Measurements from ENCODE around the gene CLASP1. TPM values are rescaled to one million over a fixed set of nuclear protein-coding genes. Genes with fewer than 3 reads are reported as not detected.

The CLASP1 gene
- total and polyA plus RNA-seq, 4 donors = 7.5 to 50.0 (median 21.9) TPM

- Histone ChIP-seq H3K9ac (ENCODE audit: low read depth in 1 of 2, low read length in 2 of 2) (no peak overlapping the region), H3K9me3 (ENCODE audit: control insufficient read depth in 4 of 4, low read length in 3 of 4) (no peaks in the 10 kb centered on the region), H3K27ac (ENCODE audit: low read depth in 1 of 2, low read length in 2 of 2) (no peak overlapping the region), H3K27me3 (ENCODE audit: control insufficient read depth in 4 of 4, insufficient read depth in 4 of 4, low read length in 3 of 4) (no peaks in the 10 kb centered on the region), H3K36me3 (ENCODE audit: control insufficient read depth in 4 of 4, insufficient read depth in 3 of 4, low read depth in 1 of 4, low read length in 3 of 4) (peaks cover 0 to 5% (median 3%) of the 10 kb centered on the region in 4 donors), H3K4me1 (ENCODE audit: control insufficient read depth in 4 of 4, insufficient read depth in 4 of 4, low read length in 3 of 4) (peaks cover 1 to 12% (median 11%) of the 10 kb centered on the region in 4 donors), H3K4me3 (ENCODE audit: low read depth in 1 of 3, low read length in 3 of 3) (no peak overlapping the region)
- no peak for DNase-seq (ENCODE audit: low spot score)
- WGBS = 86% methylated on average over 3 of the region's 3 CpGs
- TF ChIP-seq RXRA (IDR thresholded peaks at IDR 0.05) = no peak
- no peak for TF ChIP-seq YY1 (IDR thresholded peaks at IDR 0.05)
- TF ChIP-seq ATF3 (IDR thresholded peaks at IDR 0.05) = no peak
- TF ChIP-seq FOXA1 (IDR thresholded peaks at IDR 0.05) = no peak
- no peak for TF ChIP-seq GABPA (IDR thresholded peaks at IDR 0.05 in 1 of 2, conservative IDR thresholded peaks at IDR 0.05 in 1 of 2)
- TF ChIP-seq NR2F2 (IDR thresholded peaks at IDR 0.05) = no peak
- TF ChIP-seq TAF1 (conservative IDR thresholded peaks at IDR 0.05) = no peak
- TF ChIP-seq RAD21 (IDR thresholded peaks at IDR 0.05) = no peak
- TF ChIP-seq HNF4G (IDR thresholded peaks at IDR 0.05) = no peak
These were observed 156.9 kb downstream of the CLASP1 start for GRCh38 chr2:121492409-121492808.

- WGBS = 89% methylated on average over 4 of the region's 4 CpGs
- Histone ChIP-seq H3K4me3 (ENCODE audit: low read depth in 1 of 3, low read length in 3 of 3) (no peak overlapping the region), H3K9me3 (ENCODE audit: control insufficient read depth in 4 of 4, low read length in 3 of 4) (no peaks in the 10 kb centered on the region), H3K9ac (ENCODE audit: low read depth in 1 of 2, low read length in 2 of 2) (no peak overlapping the region), H3K4me1 (ENCODE audit: control insufficient read depth in 4 of 4, insufficient read depth in 4 of 4, low read length in 3 of 4) (peaks cover 1 to 12% (median 11%) of the 10 kb centered on the region in 4 donors), H3K27ac (ENCODE audit: low read depth in 1 of 2, low read length in 2 of 2) (no peak overlapping the region), H3K36me3 (ENCODE audit: control insufficient read depth in 4 of 4, insufficient read depth in 3 of 4, low read depth in 1 of 4, low read length in 3 of 4) (peaks cover 0 to 4% (median 3%) of the 10 kb centered on the region in 4 donors), H3K27me3 (ENCODE audit: control insufficient read depth in 4 of 4, insufficient read depth in 4 of 4, low read length in 3 of 4) (no peaks in the 10 kb centered on the region)
- no peak for DNase-seq (ENCODE audit: low spot score)
- TF ChIP-seq JUND (IDR thresholded peaks at IDR 0.05) = no peak
- TF ChIP-seq SP1 (IDR thresholded peaks at IDR 0.05) = no peak
These were observed 157.7 kb downstream of the CLASP1 start for GRCh38 chr2:121491518-121491917.

- WGBS = 85% methylated on average over 3 of the region's 3 CpGs
- DNase-seq (ENCODE audit: low spot score) = no peak
- Histone ChIP-seq H3K27me3 (ENCODE audit: control insufficient read depth in 4 of 4, insufficient read depth in 4 of 4, low read length in 3 of 4) (no peaks in the 10 kb centered on the region), H3K27ac (ENCODE audit: low read depth in 1 of 2, low read length in 2 of 2) (no peak overlapping the region), H3K9me3 (ENCODE audit: control insufficient read depth in 4 of 4, low read length in 3 of 4) (no peaks in the 10 kb centered on the region), H3K4me3 (ENCODE audit: low read depth in 1 of 3, low read length in 3 of 3) (no peak overlapping the region), H3K4me1 (ENCODE audit: control insufficient read depth in 4 of 4, insufficient read depth in 4 of 4, low read length in 3 of 4) (peaks cover 1 to 12% (median 11%) of the 10 kb centered on the region in 4 donors), H3K36me3 (ENCODE audit: control insufficient read depth in 4 of 4, insufficient read depth in 3 of 4, low read depth in 1 of 4, low read length in 3 of 4) (peaks cover 0 to 1% (median 0%) of the 10 kb centered on the region in 4 donors), H3K9ac (ENCODE audit: low read depth in 1 of 2, low read length in 2 of 2) (no peak overlapping the region)
- TF ChIP-seq EGR1 (IDR thresholded peaks at IDR 0.05; ENCODE audit: low read depth in 2 of 2) (no peak), ATF3 (IDR thresholded peaks at IDR 0.05) (no peak), RXRA (IDR thresholded peaks at IDR 0.05) (no peak), FOXA1 (IDR thresholded peaks at IDR 0.05) (no peak), JUND (IDR thresholded peaks at IDR 0.05) (no peak), TAF1 (conservative IDR thresholded peaks at IDR 0.05) (no peak)
These were observed 158.6 kb downstream of the CLASP1 start for GRCh38 chr2:121490584-121491133.

GRCh38 chr2:121489911-121490583 lies 159.2 kb downstream of the CLASP1 start:
- Histone ChIP-seq H3K4me1 (ENCODE audit: control insufficient read depth in 4 of 4, insufficient read depth in 4 of 4, low read length in 3 of 4) (peaks cover 1 to 12% (median 11%) of the 10 kb centered on the region in 4 donors), H3K27me3 (ENCODE audit: control insufficient read depth in 4 of 4, insufficient read depth in 4 of 4, low read length in 3 of 4) (no peaks in the 10 kb centered on the region), H3K9me3 (ENCODE audit: control insufficient read depth in 4 of 4, low read length in 3 of 4) (no peaks in the 10 kb centered on the region), H3K27ac (ENCODE audit: low read depth in 1 of 2, low read length in 2 of 2) (no peak overlapping the region), H3K36me3 (ENCODE audit: control insufficient read depth in 4 of 4, insufficient read depth in 3 of 4, low read depth in 1 of 4, low read length in 3 of 4) (peaks cover 0 to 1% (median 0%) of the 10 kb centered on the region in 4 donors), H3K4me3 (ENCODE audit: low read depth in 1 of 3, low read length in 3 of 3) (no peak overlapping the region), H3K9ac (ENCODE audit: low read depth in 1 of 2, low read length in 2 of 2) (no peak overlapping the region)
- 65% methylated on average over 2 of the region's 2 CpGs for WGBS
- no peak for DNase-seq (ENCODE audit: low spot score)
- TF ChIP-seq CTCF (IDR thresholded peaks at IDR 0.05; ENCODE audit: low read depth, low read length, missing input control) (no peak), HNF4G (IDR thresholded peaks at IDR 0.05) (no peak), FOXA1 (IDR thresholded peaks at IDR 0.05) (no peak), REST (IDR thresholded peaks at IDR 0.05) (no peak)
